Mesenteric fat pad (tissue), 1 donor: ENCODE data around the gene IRF5. TPM values are rescaled to one million over a fixed set of nuclear protein-coding genes. Genes with fewer than 3 reads are reported as not detected.
"Not testable (repeated sequence)": the region's sequence is repeated elsewhere in the genome, so short reads cannot be mapped to it uniquely, and the experiment has no call there.

Experiments used
- DNase-seq: peaks from one replicate; pipeline ENCODE4 v3.0.0-alpha.2; 2020; ENCODE audit warnings: low spot score
- total RNA-seq: library from RNA; stranded (reverse); fragmentation: NEBNext Ultra II Directional; extraction: Animal tissue kit (Norgen Biotek cat#: 25700); gene quantifications from one replicate; pipeline ENCODE4 v1.2.1, GENCODE V29; 2021
- donor health status: DM: yes; HTN: yes; CAD: no.

Gene IRF5
- total RNA-seq, 1 donor from 2014 or later = 17.3 TPM

GRCh38 chr7:128937271-128937646, 468 bp upstream of the IRF5 start:
- no peak for DNase-seq

- DNase-seq = no peak
Measured at GRCh38 chr7:128938544-128939074, 882 bp downstream of the IRF5 start.

GRCh38 chr7:128939075-128939860, 1.5 kb downstream of the IRF5 start:
- no peak for DNase-seq

GRCh38 chr7:128939861-128940410, 2.2 kb downstream of the IRF5 start:
- no peak for DNase-seq

- no peak for DNase-seq
Measured at GRCh38 chr7:128940494-128941322, 3.0 kb downstream of the IRF5 start.

GRCh38 chr7:128941323-128941890, 3.7 kb downstream of the IRF5 start:
- DNase-seq = no peak

- DNase-seq = no peak
Measured at GRCh38 chr7:128941946-128942526, 4.3 kb downstream of the IRF5 start.

- DNase-seq = not testable (repeated sequence)
Measured at GRCh38 chr7:128943251-128943650, 5.5 kb downstream of the IRF5 start.

- DNase-seq = no peak
Measured at GRCh38 chr7:128944487-128945236, 6.9 kb downstream of the IRF5 start.

- no peak for DNase-seq
Measured at GRCh38 chr7:128945668-128946366, 8.1 kb downstream of the IRF5 start.

GRCh38 chr7:128946936-128947830, 9.5 kb downstream of the IRF5 start:
- DNase-seq = no peak

- no peak for DNase-seq
Measured at GRCh38 chr7:128947854-128948253, 10.1 kb downstream of the IRF5 start.

- no peak for DNase-seq
Measured at GRCh38 chr7:128948312-128948973, 10.7 kb downstream of the IRF5 start.

GRCh38 chr7:128948976-128949760, 11.4 kb downstream of the IRF5 start:
- no peak for DNase-seq

- DNase-seq = no peak
Measured at GRCh38 chr7:128951296-128951695, 13.6 kb downstream of the IRF5 start.

GRCh38 chr7:128954150-128954549, 16.4 kb downstream of the IRF5 start:
- DNase-seq = no peak
